NCI-H1436 (cell line): ENCODE results near the gene PRX.

Experiments
- DNase-seq: peaks from one replicate; lab custom pipeline; 2025; lab: John Stamatoyannopoulos, UW

The PRX gene

GRCh38 chr19:40366697-40367561 is 46.2 kb downstream of the PRX start:
- no peak for DNase-seq

- DNase-seq = peak; percentile 76
Observed at GRCh38 chr19:40365613-40366401, 47.4 kb downstream of the PRX start.

DNA sequence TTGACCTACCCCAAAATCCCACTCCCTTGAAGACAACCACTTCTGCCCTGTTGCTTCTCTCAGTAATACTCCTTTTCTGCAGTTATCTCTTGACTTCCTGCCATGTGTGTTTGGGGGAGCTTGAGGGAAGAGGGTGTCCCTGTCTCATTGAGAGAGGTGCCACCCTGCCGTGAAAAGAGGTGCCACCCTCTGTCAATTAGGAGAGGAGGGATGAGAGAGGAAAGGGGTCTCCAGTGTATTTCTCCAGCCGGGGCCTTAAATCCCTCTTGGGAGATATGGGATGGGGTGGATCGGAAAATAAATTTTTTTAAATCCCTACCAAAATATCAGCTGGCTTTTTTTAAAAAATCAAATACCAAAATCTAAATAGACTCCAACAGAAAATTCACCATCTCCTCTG is 48.2 kb downstream of the PRX start:
- DNase-seq = no peak

- DNase-seq = no peak
Observed at GRCh38 chr19:40363069-40363468, 50.1 kb downstream of the PRX start.

GRCh38 chr19:40362160-40362559 is 51.0 kb downstream of the PRX start:
- DNase-seq = no peak

- DNase-seq = no peak
Observed at GRCh38 chr19:40360708-40361241, 52.4 kb downstream of the PRX start.

GRCh38 chr19:40360020-40360707 is 53.0 kb downstream of the PRX start:
- DNase-seq = no peak

- no peak for DNase-seq
Observed at GRCh38 chr19:40358773-40359172, 54.4 kb downstream of the PRX start.

- DNase-seq = no peak
Observed at GRCh38 chr19:40357640-40358039, 55.5 kb downstream of the PRX start.

GRCh38 chr19:40356681-40357595 is 56.2 kb downstream of the PRX start:
- no peak for DNase-seq

DNA sequence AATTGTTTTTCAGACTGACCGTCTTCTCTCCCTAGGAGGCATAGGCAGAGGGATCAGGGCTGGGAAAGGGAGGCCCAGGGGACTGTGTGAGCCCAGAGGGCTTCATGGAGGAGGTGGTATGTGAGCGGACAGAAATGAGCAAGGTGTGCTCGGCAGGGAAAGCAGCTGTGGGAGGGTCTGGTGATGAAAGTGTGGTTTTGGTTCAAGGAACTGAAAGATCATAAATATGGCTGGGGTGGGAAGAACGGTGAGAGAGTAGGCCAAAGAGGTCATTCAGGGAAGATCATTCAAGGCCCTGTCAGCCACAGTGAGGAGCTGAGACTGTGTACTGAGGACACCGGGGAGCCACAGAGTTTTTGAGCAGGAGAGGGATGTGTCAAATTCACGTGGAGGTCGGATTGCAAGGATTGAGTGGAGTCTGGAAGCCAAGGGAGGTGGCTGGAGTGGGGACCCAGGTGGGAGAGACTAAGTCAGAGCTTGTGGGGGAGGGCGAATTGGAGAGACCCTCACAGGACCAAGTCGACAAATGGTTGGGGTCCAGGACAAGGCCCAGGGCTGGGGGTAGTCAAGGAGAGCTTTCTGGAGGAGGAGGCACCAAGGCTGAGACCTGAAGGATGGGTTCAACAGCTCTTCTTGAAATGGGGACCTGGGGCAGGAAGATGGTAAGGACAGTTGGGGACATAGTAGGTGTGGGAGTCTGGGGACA is 57.0 kb downstream of the PRX start:
- no peak for DNase-seq

GRCh38 chr19:40348961-40349507 is 64.1 kb downstream of the PRX start:
- no peak for DNase-seq

GRCh38 chr19:40348125-40348913 is 64.9 kb downstream of the PRX start, which contains the start of the genes C19orf47 and PLD3:
C19orf47 (minus strand) TSS chr19:40348397; CDS start chr19:40341857, 6,540 bp downstream.
PLD3 (plus strand) TSS chr19:40348695; CDS start chr19:40366484, 17,789 bp downstream.
- DNase-seq = peak; percentile 98

- no peak for DNase-seq
Observed at GRCh38 chr19:40344422-40344821, 68.8 kb downstream of the PRX start.
